Head of caudate nucleus (tissue), 42 donors: ENCODE results near the gene ABHD16B.

Experiments used
- DNase-seq, 42 donors: peaks; one replicate each; pipeline versions ENCODE4 v3.0.0 to v3.0.0-alpha.2; 2020 to 2021; ENCODE audit warnings: mixed read lengths in 7 of 42
- intact Hi-C: fragments of 100-400 bp; cut with DNase I; formaldehyde crosslinking; loops from one replicate; pipeline ENCODE4 v1.15.0; 2022

ABHD16B gene

DNA sequence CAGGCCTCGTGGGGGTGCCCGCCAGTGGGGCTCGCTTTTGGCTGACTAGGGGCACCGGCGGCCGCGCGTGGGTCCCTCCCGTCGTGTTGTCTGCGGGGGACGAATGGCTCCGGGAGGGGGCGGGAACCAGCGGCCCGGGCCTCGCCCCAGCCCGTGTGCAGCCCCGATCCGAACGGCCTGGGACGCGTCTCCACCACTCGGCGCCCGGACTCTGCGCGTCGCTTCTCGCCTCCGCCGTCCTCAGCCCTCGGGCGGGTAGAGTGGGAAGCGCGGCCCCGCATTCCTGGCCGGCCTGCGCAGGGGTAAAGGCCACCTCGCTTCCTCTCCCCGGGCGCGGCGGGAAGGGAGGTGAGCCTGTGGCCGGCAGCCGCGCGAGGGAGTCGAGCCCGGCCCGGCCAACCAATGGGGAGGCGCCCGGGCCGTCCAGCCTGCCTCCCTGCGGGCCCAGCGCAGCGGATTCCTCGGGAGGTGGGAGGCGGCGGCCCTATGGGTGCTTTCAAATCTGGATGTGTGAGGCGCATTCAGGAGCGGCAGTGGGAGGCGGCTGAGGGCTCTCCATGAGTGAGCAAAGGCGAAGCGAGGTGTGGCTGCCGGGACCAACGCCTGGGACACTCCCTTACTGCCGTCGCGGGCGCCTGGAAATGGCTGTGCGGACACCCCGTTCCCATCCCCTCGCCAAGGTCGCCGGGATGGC is 29.2 kb upstream of the ABHD16B start:
- intact Hi-C loops = no loop called here
- DNase-seq = no peak

DNA sequence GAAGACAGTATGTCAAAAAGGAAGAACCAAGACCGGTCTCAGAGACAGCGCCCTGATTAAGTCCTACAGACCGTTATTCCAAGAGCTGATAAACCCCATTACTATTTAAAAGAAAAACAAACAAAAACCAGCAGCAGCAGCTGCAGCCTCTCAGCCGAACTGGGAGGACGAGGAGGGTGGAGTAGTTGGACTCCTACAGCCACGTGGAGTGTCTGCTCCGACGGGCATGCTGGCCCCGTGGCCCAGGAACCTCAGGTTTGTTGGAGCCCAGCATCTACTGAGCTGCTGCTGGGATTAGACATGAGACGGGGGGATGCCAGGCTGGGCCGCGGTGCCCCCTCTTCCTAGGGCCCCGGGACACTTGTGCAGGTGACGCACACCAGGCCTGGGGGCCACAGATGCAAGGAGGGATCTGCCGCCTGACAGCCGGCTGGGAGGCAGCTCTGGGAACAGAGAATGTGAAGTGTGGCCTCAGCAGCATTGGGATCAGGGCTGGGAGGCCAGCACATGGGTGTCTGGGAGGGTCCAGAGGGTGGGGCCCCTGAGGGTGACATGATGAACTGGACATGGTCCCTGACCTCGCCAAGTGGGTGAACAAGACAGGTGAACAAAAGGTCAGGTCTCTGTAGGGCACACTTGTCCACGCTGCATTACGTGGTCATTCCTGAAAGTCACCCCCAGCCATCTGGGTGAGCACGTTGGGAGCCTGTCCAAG is 27.4 kb upstream of the ABHD16B start:
- no peak for DNase-seq
- intact Hi-C loops = no loop called here

- intact Hi-C loops = no loop called here
- no peak for DNase-seq
Measured at GRCh38 chr20:63834491-63834880, 26.8 kb upstream of the ABHD16B start.

DNA sequence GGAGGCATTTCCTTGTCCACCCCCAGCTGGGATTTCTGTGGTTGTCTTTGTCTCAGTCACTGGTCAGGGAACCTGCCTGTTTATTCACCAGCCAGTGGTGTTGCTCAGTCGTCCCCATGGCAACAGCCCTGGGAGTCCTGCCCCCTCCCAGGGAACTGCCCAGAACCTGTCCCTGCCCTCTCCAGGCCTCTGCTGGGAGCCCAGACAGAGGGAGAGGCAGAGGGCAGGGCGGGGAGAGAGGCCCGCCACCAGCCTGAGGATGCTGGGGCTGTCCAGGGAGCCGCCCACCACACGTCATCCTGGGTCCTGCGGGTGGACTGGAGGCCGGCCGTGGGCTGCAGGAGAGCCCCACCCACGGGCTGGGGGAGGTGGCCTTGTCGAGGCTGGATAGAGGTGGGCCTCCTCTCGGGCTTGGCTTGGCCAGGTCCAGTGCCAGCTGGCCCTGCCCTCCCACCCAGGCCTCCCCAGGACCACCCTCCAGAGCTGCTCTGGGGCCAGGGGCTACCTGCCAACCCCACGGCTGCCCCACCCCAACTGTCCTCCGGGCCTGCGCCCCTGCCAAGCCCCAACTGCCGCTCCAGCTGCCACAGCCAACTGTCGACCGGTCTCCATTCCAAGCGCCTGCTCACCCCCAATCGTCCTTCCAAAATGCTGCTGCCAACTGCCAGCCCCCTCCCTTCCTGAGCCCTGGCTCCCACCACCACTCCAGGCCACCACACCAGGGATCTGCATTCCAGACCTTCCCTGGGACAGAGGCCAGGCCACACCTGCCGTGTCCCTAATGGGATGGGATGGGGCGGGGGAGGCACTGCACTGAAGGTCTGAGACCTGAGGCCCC is 26.1 kb upstream of the ABHD16B start:
- intact Hi-C loops = no loop called here
- peak in 33 of 42 donors; percentile 14 to 81 (median 51) for DNase-seq

GRCh38 chr20:63836458-63837344 is 24.6 kb upstream of the ABHD16B start:
- no peak for DNase-seq
- intact Hi-C loops = no loop called here

- DNase-seq = no peak
- intact Hi-C loops = no loop called here
Measured at GRCh38 chr20:63837479-63837878, 23.8 kb upstream of the ABHD16B start.

GRCh38 chr20:63839620-63840019 is 21.7 kb upstream of the ABHD16B start:
- intact Hi-C loops = no loop called here
- no peak for DNase-seq

DNA sequence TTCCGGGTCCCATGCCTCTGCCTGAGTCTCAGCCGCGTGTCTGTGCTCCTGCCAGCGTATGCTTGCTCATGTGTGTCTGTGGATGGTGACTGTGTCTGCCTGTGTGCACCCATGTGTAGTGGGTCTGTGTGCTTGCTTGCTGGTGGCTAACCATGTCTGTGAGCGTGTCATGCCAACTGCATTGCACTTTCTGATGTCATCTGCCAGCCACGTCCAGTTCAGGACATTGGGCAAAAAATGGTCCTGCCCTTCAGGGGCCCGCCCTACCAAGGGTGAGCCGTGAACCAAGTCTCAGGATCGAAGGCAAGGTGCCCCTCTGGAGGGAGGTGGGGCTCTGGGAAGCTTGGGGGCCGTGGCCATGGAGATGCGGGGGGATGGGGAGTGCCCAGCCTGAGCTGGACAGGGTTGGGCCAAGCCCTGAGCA is 20.9 kb upstream of the ABHD16B start:
- DNase-seq = no peak
- intact Hi-C loops = no loop called here

- no peak for DNase-seq
- intact Hi-C loops = no loop called here
Measured at GRCh38 chr20:63842258-63842657, 19.0 kb upstream of the ABHD16B start.

DNA sequence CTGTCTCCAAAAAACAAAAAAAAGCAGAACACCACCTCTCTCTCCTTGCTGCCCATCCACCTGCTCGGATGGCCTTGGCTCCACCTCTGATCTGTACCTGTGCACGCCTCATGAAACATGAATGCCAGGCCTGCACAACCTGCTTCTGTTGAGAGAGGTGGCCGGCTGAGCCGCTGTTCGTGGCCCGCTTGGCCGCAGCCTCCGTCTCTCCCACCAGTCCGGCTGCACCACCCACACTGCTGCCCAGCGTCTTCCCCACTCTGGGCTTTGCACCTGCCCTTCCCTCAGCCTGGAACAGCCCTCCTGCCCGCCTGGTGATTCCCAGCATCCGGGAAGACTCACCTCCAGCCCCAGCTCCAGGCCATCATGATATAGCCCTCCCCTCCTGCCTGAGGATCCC is 18.1 kb upstream of the ABHD16B start:
- DNase-seq = no peak
- intact Hi-C loops = no loop called here

DNA sequence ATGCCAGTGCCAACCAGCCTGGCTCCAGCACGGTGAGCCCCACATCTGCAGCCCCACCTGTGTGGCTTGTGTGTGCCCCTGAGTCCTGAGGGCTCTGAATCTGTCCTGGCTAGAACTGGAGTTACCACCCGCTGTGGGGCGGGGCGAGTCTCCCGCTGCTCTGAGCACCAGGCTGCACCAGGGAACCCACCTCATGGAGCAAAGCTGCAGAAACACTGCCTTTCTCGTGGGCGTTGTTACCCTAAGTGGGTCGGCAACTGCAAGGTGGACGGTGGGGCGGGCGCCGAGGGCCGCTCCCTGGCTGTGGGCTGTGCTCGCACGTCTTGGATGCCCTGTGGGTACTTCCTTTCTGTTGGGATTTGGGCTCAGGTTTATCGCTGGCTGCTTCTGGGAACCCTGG is 17.5 kb upstream of the ABHD16B start:
- intact Hi-C loops = no loop called here

DNA sequence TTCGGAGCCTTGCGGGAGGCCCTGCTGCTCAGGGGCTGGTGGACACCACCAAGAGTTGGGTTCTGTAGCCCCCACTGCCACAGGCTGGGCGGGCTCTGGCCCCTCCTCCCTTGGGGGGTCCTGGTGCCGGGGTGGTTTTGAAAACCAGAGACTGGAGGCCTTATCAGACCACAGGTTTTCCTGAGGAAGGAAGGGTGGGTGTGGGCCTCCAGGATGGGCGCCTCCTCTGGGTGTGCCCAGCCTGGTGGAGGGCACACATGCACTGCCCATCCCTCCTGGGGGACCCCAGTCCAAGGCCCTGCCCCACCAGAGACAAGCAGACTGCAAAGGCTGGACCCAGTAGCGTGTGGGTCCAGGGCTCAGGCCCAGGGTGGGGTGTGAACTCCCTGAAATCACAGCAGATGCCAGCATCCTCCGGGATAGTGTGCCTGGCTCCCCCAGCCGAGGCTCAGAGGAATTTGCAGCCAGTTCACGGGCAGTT is 16.7 kb upstream of the ABHD16B start:
- DNase-seq = no peak
- intact Hi-C loops = no loop called here

More for the DNA sequence above, 17.5 kb upstream of the ABHD16B start:
- no peak for DNase-seq

DNA sequence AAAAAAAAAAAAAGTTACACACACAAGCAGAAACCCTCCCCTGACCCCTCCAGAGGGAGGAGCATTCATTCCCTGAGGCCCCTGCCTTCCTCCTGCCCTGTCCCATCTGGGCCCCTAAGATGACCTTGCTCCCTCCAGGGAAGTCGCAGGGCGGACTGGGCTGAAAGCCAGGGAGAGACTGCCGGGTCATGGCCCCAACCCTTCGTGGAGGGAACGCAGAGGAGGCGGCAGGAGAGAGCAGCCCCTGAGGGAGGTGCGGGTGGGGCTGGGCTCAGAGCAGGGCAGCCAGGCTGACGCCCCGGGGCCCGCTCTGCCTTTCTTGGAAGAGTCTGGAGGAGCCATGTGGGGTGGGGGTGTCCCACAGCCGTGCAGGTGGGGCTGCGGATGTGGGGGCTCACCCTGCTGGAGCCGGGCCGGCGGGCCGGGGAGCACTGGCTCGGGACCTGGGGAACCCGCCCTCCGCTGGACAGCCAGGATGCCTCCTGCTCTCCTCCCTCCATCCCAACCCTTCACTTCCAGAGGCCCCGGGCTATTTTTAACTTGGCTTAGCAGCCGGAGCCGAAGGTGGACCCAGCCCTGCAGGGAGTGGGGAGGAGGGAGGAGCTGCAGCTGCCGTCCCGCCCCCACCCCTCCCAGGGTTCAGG is 15.0 kb upstream of the ABHD16B start:
- no peak for DNase-seq
- intact Hi-C loops = no loop called here

DNA sequence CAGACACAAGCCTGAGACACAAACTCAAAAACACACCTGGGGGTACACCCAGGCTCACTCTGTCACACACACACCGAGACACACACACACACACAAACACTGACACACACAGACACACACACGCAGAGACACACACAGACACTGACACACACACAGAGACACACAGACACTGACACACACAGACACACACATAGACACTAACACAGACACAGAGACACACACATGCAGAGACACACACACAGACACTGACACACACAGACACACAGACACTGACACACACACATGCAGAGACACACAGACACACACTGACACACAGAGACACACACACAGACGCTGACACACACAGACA is 14.4 kb upstream of the ABHD16B start:
- intact Hi-C loops = no loop called here
- DNase-seq = no peak

- no peak for DNase-seq
- intact Hi-C loops = no loop called here
Measured at GRCh38 chr20:63847237-63848002, 13.9 kb upstream of the ABHD16B start.

- DNase-seq = no peak
- intact Hi-C loops = no loop called here
Measured at GRCh38 chr20:63848003-63848911, 13.0 kb upstream of the ABHD16B start.
